Measurements from ENCODE around the gene TGFBR2. TPM values are rescaled to one million over a fixed set of nuclear protein-coding genes. Genes with fewer than 3 reads are reported as not detected.

Gene TGFBR2
- total RNA-seq, 2 experiments from 2014 or later = 45.5 to 46.6 TPM

DNA sequence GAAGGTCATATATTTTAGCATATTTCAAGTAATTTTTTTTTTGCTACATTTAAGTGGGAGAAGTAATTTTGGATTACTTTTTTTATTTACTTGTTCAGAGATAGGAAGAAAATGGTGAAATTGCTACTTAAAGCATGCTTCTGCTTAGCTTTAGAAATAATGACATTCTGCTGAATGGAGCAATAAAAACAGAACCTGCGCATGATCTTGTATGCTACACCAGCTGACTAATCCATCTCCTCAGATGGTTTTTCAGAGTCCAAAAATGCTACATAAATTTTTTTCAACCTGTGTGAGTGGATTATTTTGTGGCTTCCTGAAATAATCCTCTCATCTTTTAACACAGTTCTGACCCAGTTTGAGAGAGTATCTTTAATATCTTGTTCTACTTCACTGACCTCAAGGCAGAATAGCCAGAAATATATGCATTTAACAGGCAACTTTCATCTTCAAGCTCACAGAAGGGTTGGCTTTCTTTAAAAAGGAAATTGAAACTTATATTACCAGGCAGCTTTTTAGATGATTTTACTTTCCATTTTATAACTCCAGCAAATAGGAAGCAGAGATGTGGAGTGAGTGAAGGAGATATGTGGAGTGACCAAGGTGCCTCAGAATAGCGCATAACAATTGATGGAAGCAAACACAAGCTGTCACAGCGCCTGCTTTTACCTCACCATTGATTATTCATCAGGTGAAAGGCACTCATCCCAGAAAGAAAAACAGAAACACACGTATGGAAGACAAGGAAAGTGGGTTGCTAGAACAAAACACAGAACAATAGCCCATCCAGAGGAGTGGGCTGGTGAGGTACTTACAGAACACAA is 136.6 kb downstream of the TGFBR2 start:
- H3K36me3 Mint-ChIP-seq (ENCODE audit: low read depth) = no peaks in the 10 kb centered on the region
- CTCF ChIA-PET = interaction anchor here (0.6 to 1.5 kb wide), 4 partner anchors 9 to 753 kb away, joined by 3 to 8 read pairs (median 3); no protein-coding TSS in a partner anchor
- H3K9me3 Mint-ChIP-seq (ENCODE audit: low read depth) = no peaks in the 10 kb centered on the region
- intact Hi-C loops (cut with DNase I, micrococcal nuclease) = loop anchor here in 1 of 2 experiments (10.0 kb wide), 1 partner anchor 398 kb away; no protein-coding TSS in a partner anchor
- no peaks in the 10 kb centered on the region for H3K27me3 Mint-ChIP-seq
- no peak for ATAC-seq
- DNase-seq = no peak
- peak overlapping the region; percentile 40 for H3K27ac Mint-ChIP-seq
- POLR2A ChIA-PET = no interaction called here
- H3K4me3 Mint-ChIP-seq = no peak overlapping the region
- peaks cover 32% of the 10 kb centered on the region for H3K4me1 Mint-ChIP-seq

Data from activated CD4-positive, alpha-beta T cell treated with anti-CD3 and anti-CD28 coated beads for 36 hours (primary cell).